SK-N-MC (cell line): ENCODE data around the gene FOXS1.
A peak's percentile ranks its signal among the peaks of the same experiment; 100 is the strongest.

Source experiments
- DNase-seq: peaks from one replicate; pipeline ENCODE4 v3.0.0-alpha.2; 2011; ENCODE audit warnings: low read depth, low spot score
- H3K27ac ChIP-seq: fragments of 200-600 bp; sonication (generic); 2 replicates; pipeline ENCODE4 v1.5.1; 2016; ENCODE audit warnings: mixed run types
- H3K36me3 ChIP-seq: fragments of 200-600 bp; sonication (generic); 2 replicates; pipeline ENCODE4 v1.6.1; 2017; ENCODE audit warnings: antibody characterized with exemption, low read length, mixed read lengths; ENCODE audit not compliant: insufficient read depth
- H3K4me3 ChIP-seq: fragments of 200-600 bp; sonication (generic); 2 replicates; pipeline ENCODE4 v1.5.1; 2016
- H3K9ac ChIP-seq: fragments of 200-600 bp; sonication (generic); 2 replicates; pipeline ENCODE4 v1.8.0; 2017; ENCODE audit warnings: mixed run types, mixed read lengths; ENCODE audit not compliant: insufficient read length
- H3K9me3 ChIP-seq: fragments of 200-600 bp; sonication (generic); 2 replicates; pipeline ENCODE4 v1.6.1; 2017; ENCODE audit warnings: low read depth, mild to moderate bottlenecking, antibody characterized with exemption, low read length, moderate library complexity, mixed read lengths
- EZH2 ChIP-seq: fragments of 200-600 bp; sonication (generic); IDR thresholded peaks from one replicate; pipeline ENCODE4 v1.6.1; 2017; ENCODE audit warnings: antibody characterized with exemption
- FOXP2 ChIP-seq: optimal IDR thresholded peaks from 2 replicates; pipeline ENCODE3; 2011; ENCODE audit warnings: mild to moderate bottlenecking, moderate library complexity; ENCODE audit not compliant: insufficient read depth; ENCODE audit errors: extremely low read length, control extremely low read depth
- POLR2AphosphoS5 ChIP-seq: IDR thresholded peaks from 2 replicates; pipeline ENCODE4 v1.6.1; 2012; ENCODE audit warnings: mild to moderate bottlenecking, low read depth, low read length, borderline replicate concordance

FOXS1 gene

DNA sequence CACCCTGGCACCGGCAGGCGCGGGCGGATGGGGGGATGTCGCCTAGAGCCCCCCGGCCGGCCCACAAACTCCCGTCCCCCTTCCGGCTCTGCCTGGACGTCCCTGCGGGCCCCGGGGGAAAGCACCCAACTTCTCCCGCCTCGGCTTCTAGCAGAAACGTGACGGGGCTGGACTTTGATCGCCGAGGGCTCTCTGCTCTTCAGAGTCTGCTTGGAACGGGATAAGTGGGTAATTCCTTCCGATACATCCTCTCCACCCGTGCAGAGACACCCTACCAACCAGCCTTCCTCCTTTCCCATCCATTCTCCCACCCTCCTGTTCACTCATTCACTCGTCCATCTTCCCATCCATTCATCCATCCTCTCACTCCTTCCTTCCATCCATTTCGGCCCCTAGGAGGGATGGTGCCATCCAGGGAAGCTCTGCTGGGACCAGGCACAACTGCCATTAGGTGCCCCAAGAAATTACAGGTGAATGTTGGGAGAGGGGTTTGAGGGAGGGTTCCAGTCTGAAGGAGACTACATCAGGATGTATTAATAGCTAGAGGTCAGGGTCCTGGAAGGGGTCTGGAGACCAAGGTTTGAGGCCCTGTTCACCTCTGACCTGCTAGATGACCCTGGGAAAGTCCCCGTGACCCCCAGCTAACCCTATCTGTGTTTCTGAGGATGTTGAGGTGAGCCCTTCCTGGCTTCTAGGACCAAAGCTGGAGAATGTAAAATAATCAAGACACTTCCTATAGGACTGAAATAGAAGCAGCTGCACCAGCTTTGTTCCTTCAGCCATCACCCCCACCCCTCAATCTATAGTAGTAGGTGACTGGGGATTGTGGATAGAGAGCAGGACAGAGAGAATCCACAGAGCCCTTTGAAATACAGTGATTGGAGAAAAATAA lies 25.6 kb upstream of the FOXS1 start:
- peak overlapping the region; percentile 75 for H3K4me3 ChIP-seq
- no peaks in the 10 kb centered on the region for H3K9me3 ChIP-seq
- H3K27ac ChIP-seq = no peak overlapping the region
- no peaks in the 10 kb centered on the region for H3K36me3 ChIP-seq
- DNase-seq = no peak
- TF ChIP-seq POLR2AphosphoS5 = no peak
- no peak for TF ChIP-seq FOXP2
- no peak for TF ChIP-seq EZH2
- H3K9ac ChIP-seq = peak overlapping the region; percentile 20

DNA sequence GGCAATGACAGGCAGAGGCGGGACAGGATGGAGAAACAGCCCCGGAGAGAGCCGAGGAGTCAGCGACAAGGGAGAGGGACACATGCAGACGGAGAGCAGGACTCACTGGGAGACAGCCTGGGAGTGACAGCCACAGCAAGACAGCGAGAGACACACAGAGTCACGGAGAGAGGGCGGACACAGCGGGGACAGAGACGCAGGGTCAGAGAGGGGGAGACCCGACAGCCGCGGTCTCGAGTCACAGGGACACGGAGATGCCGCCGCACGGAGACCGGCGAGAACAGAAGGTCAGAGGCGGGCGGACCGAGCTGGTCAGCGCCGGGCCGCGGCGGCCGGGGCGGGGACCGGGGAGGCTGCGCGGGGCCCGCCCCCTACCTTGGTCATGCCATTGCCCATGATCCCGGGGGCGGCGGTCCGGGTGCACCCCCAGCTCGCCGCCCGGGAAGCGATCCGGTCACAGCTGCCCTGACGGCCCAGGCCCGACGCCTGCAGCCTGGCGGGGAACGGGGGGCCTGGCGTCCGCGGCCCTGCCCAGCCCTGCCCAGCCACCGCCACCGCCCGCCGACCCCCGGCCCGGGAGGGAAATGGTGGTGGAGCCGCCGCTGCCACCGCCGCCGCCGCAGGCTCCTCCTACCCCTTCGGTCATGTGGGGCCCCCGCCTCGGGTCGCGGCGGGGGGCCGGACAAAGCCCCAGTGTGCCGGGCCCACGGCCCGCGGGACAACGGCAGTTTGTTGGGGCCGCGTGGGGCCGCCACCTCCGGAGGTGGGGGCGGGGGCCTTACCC lies 24.7 kb upstream of the FOXS1 start, which contains the start of the genes DUSP15 and TTLL9:
TSS of gene DUSP15 (minus strand) at position 586 of the 784 bp plus-strand sequence. CDS start at position 396, 190 bp downstream.
TSS of gene TTLL9 (plus strand) at position 693 of the 784 bp plus-strand sequence. CDS start 493 bp downstream, outside the sequence.
- TF ChIP-seq FOXP2 = no peak
- no peak for DNase-seq
- Histone ChIP-seq H3K4me3 (peak within 1 kb of the TSS; percentile 75), H3K9me3 (no peaks in the 10 kb centered on the region), H3K27ac (no peak within 1 kb of the TSS), H3K36me3 (no peaks in the 10 kb centered on the region), H3K9ac (peak within 1 kb of the TSS; percentile 20)

DNA sequence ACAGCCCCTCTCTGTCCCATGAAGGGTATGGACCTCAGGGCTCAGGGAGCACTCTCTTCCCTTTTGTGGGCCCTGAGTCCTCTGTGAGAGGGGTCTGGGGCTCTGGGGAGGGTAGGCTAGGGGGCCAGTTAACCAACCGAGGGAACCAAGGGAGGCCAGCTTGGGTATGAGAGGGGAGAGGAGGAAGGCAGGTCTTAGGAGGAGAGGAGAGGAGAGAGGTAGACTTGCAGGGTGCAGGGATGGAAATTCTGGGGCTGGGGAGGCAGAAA lies 24.2 kb upstream of the FOXS1 start:
- Histone ChIP-seq H3K9me3 (no peaks in the 10 kb centered on the region), H3K36me3 (no peaks in the 10 kb centered on the region), H3K9ac (no peak overlapping the region), H3K27ac (no peak overlapping the region), H3K4me3 (peak overlapping the region; percentile 75)
- no peak for DNase-seq
- TF ChIP-seq POLR2AphosphoS5 (no peak), EZH2 (no peak), FOXP2 (no peak)

DNA sequence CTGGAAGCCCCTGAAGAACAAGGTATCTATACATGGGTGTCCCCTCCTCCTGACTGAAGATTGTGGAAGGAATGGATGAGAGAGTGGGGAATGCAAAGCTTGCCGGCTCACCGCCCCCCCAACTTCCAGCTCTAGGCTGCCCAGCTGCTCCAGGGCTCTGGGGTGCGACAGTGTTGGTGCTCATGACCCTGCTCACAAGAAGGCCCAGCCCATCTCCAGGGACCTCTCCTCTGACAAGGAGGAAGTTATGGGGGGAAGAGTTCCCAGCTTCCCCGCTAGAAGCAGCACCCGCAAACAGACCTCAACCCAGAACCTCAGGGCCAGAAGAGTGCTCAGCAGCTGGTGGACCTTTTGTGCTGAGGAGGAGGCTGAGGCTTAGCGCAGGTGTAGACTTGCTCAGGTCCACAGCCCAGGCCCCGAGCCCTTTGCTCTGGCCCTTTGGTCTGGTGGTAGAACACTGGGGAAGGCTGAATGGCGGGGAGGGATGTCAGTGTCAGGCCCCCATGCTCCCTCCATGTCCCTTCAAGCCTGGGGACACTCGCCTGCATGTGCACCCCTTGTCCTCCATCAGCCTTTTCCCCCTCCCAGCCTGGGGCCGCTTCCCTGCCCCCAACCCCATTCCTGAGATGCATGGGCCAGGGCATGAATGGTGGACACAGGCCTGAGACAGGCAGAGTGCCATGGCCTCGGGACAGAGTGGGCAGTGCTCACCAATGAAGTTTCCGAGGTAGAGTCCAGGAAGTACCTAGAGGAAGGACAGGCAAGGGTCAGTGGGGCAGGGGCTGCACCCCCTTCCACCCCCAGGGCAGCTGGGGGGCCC lies 23.7 kb upstream of the FOXS1 start:
- Histone ChIP-seq H3K9ac (no peak overlapping the region), H3K27ac (no peak overlapping the region), H3K36me3 (no peaks in the 10 kb centered on the region), H3K9me3 (no peaks in the 10 kb centered on the region), H3K4me3 (no peak overlapping the region)
- TF ChIP-seq POLR2AphosphoS5 (no peak), EZH2 (no peak), FOXP2 (no peak)
- no peak for DNase-seq

DNA sequence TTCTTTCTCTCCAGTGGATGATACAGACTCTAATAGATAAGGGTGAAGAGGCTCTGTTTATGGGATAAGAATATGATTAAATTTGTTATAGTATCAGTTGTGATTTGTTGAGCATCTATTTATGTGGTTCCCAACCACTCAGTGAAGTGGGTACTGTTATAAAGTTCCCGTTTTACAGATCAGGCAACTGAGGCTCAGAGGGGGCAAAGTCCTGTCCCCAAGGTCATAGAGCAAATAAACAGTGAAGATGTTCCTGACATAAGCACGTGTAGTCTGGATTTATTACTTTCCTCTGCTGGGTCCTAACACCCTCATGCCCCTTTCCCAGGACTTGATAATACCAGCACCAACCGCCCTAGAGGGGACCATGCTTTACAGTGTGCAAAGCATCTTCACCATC lies 20.8 kb upstream of the FOXS1 start:
- H3K4me3 ChIP-seq = no peak overlapping the region
- no peaks in the 10 kb centered on the region for H3K9me3 ChIP-seq
- no peak overlapping the region for H3K9ac ChIP-seq
- H3K27ac ChIP-seq = no peak overlapping the region
- TF ChIP-seq EZH2 (no peak), POLR2AphosphoS5 (no peak), FOXP2 (no peak)
- no peaks in the 10 kb centered on the region for H3K36me3 ChIP-seq
- no peak for DNase-seq

DNA sequence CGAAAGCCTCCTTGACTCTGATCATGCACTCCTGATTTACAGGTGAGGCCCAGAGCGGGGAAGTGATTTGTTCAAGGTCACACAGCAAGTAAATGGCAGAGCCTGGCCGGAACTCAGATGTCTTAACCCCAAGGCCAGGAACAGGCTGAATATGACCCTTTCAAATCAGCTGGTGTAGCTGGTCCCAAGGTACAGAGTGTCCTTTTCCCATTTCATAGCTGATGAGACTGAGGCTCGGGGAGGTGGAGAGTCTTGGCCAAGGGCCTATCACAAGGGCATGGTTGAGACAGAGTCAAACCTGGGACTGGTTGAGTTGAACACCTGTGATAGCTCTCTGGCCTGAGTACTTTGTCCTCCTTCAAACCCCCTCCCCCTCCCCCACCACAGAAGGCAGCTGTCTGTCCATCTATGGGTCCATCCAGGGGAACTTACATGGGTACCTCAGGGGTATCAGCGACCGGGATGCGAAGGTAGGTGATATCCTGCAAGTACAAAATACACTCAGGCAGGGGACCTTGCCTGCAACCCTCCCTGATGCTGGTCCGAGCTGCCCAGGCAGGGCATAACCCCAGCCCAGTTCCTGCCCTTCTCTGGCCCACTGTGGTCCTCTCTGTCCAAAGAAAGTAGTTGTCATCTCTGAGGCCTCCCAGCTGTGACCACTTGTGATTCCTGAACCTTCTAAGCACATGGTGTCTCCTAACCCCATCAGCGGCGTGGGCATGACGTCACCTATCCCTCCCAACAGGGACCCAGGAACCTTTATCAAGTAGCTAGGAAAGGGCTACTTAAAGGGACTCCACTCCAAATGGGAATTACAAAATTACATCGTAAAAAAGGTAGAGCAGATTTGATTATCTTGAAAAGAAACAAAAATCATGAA lies 19.4 kb upstream of the FOXS1 start:
- DNase-seq = no peak
- Histone ChIP-seq H3K9me3 (no peaks in the 10 kb centered on the region), H3K27ac (no peak overlapping the region), H3K36me3 (no peaks in the 10 kb centered on the region), H3K9ac (no peak overlapping the region), H3K4me3 (no peak overlapping the region)
- no peak for TF ChIP-seq EZH2
- no peak for TF ChIP-seq POLR2AphosphoS5
- TF ChIP-seq FOXP2 = no peak

DNA sequence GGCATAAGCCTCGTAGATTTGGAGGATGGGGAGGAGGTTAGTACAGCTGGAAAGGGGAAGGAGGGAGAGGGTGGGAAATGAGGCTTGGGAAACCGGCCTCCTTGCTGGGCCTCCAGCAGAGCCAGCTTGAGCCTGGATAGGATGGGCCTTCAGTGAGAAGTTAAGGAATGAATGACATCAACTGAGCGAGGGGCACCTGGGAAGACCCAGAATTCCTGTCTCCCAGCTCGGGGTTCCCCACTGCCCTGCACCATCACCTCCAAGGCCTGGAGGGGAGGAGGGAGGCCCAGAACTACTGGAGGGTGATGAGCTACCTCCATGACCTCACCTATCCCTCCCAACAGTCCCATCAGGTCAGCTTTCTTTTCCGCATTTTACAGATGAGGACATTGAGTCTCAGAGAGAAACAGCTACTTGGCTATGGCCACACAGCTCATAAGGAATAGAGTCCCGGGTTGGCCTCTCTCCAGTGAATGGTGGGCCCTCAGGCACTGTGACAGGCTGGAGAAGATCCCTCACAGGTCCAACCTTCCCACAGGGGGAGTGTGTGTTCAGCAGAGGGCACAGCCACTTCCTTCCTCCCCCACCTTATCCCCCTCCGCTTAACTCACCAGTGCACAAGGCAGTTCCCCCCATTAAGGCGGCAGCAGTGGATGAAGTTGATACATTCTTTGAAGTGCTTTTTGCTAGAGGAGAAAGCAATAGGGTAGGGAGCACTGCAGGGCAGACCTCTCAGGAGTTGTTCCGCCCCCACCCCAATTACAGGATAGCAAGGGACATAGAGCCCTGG lies 18.1 kb upstream of the FOXS1 start:
- Histone ChIP-seq H3K9me3 (no peaks in the 10 kb centered on the region), H3K36me3 (no peaks in the 10 kb centered on the region), H3K4me3 (no peak overlapping the region), H3K27ac (no peak overlapping the region), H3K9ac (no peak overlapping the region)
- TF ChIP-seq FOXP2 = no peak
- TF ChIP-seq POLR2AphosphoS5 = no peak
- no peak for TF ChIP-seq EZH2
- DNase-seq = no peak
